Esophagus squamous epithelium (tissue), 5 donors: ENCODE measurements around the gene CFL1. TPM values are rescaled to one million over a fixed set of nuclear protein-coding genes. Genes with fewer than 3 reads are reported as not detected.

Source experiments
- DNase-seq: peaks from one replicate; lab custom pipeline; 2025; lab: John Stamatoyannopoulos, UW
- H3K27ac ChIP-seq, 4 donors: fragments of 200-600 bp; sonication (generic); one replicate each; pipeline ENCODE4 v1.5.1; 2016 to 2019; ENCODE audit warnings: mild to moderate bottlenecking in 1 of 4
- H3K27me3 ChIP-seq, 4 donors: fragments of 200-600 bp; sonication (generic); 1 replicate in 3 of 4; 2 replicates in 1 of 4; pipeline versions ENCODE4 v1.5.1 to v1.6.0; 2017 to 2021; ENCODE audit warnings: antibody characterized with exemption in 1 of 4
- H3K36me3 ChIP-seq, 3 donors: fragments of 200-600 bp; sonication (generic); one replicate each; pipeline ENCODE4 v1.5.1; 2016 to 2019
- H3K4me1 ChIP-seq, 3 donors: fragments of 200-600 bp; sonication (generic); one replicate each; pipeline ENCODE4 v1.5.1; 2017 to 2019
- H3K4me3 ChIP-seq, 4 donors: fragments of 200-600 bp; sonication (generic); 1 replicate in 3 of 4; 2 replicates in 1 of 4; pipeline ENCODE4 v1.5.1; 2016 to 2019; ENCODE audit warnings: mild to moderate bottlenecking in 2 of 4, moderate library complexity in 1 of 4
- H3K9me3 ChIP-seq, 3 donors: fragments of 200-600 bp; sonication (generic); one replicate each; pipeline ENCODE4 v1.5.1; 2016 to 2019
- CTCF ChIP-seq, 6 experiments: fragments of 450-650 bp in 4 of 6; fragments of 200-600 bp in 2 of 6; sonication (generic) in 2 of 6; IDR thresholded peaks; one replicate each; pipeline ENCODE4 v1.5.1; 2016 to 2019; ENCODE audit warnings: antibody characterized with exemption in 6 of 6, mild to moderate bottlenecking in 4 of 6, moderate library complexity in 4 of 6
- POLR2A ChIP-seq, 4 donors: fragments of 450-650 bp; IDR thresholded peaks; one replicate each; pipeline ENCODE4 v1.6.1; 2017; ENCODE audit warnings: antibody characterized with exemption in 4 of 4, mild to moderate bottlenecking in 4 of 4, moderate library complexity in 3 of 4
- WGBS, 2 donors: methylation state at CpG; one replicate each; pipeline ENCODE4 v1.1.5; 2018; 5-methylcytosine and 5-hydroxymethylcytosine counted together
- intact Hi-C: fragments of 100-400 bp; cut with DNase I; formaldehyde crosslinking; loops from one replicate; pipeline ENCODE4 v1.15.0; 2022
- total RNA-seq, 4 donors: library from RNA; depleted of rRNA; stranded (reverse); fragments of >200 nt; gene quantifications; one replicate each; pipeline ENCODE4 v1.1.0, GENCODE V29; 2016
- donor health status: DM: yes; HTN: yes; CAD: no.

Gene CFL1
- total RNA-seq, 4 donors from 2014 or later = 453 to 833 (median 750) TPM

DNA sequence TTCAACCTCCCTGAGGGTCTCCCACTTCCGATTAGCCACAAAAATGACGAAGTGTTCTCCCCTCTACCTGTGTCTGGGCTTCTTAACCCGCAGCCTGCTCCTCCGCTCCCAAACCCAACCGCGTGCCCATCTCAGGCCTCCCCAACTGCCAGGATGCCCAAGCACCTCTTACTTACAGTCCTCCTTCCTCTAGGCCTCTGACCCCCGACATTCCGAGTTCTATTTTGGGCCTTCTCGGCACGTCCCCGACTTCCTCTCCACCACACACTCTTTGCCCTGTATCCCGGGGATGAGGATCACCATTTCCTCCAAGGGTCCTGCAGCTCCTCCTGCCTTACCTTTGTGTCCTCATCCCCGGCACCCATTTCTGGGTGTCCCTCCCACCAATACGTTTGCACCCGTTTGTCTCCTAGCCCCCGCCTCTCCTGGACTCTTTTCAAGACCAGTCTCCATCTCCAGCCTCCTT lies 1.9 kb upstream of the CFL1 start:
- H3K4me3 ChIP-seq = peak overlapping the region; percentile 83 to 94 (median 86)
- peak overlapping the region; percentile 96 to 98 (median 97) for H3K27ac ChIP-seq
- H3K36me3 ChIP-seq = peaks cover 17 to 50% (median 38%) of the 10 kb centered on the region in 3 donors
- peaks cover 27 to 74% (median 34%) of the 10 kb centered on the region in 3 donors for H3K4me1 ChIP-seq
- 0 to 2% methylated on average over 16 of the region's 16 CpGs for WGBS, 2 donors
- TF ChIP-seq CTCF (IDR thresholded peaks at IDR 0.05) = no peak
- no peak for TF ChIP-seq POLR2A (IDR thresholded peaks at IDR 0.05)
- intact Hi-C loops = no loop called here
- no peaks in the 10 kb centered on the region for H3K27me3 ChIP-seq
- no peak for DNase-seq
- no peaks in the 10 kb centered on the region for H3K9me3 ChIP-seq

DNA sequence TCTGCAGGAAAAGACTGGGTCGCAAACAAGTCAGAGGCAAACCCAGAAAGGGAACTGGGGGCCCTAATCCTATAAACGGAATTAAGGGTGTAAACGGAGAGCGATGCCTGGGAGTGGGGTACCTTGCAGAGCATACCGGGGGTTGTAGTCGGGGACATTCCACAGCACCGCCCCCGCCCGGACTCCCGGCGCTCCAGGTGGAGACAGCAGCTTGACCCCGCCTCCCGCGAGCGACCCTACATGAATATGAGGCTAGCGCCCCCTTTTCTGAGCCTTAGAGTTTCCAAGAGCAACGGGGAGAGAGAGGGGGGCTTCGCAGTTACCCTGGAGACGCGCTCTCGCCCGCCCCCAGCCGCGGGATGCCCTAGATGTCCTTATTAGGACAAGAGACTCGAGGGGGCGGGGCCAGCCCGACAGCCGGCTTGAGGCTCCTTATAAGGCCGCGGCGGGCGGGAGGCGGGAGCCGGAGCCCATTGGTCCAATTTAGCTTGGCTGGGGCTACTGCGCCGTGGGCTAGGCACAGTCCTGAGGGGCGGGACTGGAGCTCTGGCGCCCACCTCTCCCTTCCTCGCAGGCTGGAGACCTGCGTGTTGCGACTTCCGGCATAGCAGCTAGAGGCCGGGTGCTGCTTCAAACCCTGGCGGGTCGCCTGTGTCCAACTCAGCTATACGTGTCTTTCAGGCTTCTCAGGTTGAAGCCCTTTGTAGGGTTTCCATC lies 1.3 kb upstream of the CFL1 start:
- H3K27ac ChIP-seq = peak overlapping the region; percentile 96 to 98 (median 97)
- H3K4me3 ChIP-seq = peak overlapping the region; percentile 83 to 94 (median 86)
- H3K4me1 ChIP-seq = peaks cover 27 to 80% (median 34%) of the 10 kb centered on the region in 3 donors
- peak; percentile 98 for DNase-seq
- H3K36me3 ChIP-seq = peaks cover 16 to 50% (median 38%) of the 10 kb centered on the region in 3 donors
- H3K27me3 ChIP-seq = no peaks in the 10 kb centered on the region
- intact Hi-C loops = no loop called here
- WGBS, 2 donors = 1% methylated on average over 14 to 30 of the region's 46 CpGs
- no peaks in the 10 kb centered on the region for H3K9me3 ChIP-seq
- peak in 1 of 6 experiments; percentile 25 for TF ChIP-seq CTCF (IDR thresholded peaks at IDR 0.05)
- TF ChIP-seq POLR2A (IDR thresholded peaks at IDR 0.05) = peak in 3 of 4 donors; percentile 87 to 96 (median 93)

DNA sequence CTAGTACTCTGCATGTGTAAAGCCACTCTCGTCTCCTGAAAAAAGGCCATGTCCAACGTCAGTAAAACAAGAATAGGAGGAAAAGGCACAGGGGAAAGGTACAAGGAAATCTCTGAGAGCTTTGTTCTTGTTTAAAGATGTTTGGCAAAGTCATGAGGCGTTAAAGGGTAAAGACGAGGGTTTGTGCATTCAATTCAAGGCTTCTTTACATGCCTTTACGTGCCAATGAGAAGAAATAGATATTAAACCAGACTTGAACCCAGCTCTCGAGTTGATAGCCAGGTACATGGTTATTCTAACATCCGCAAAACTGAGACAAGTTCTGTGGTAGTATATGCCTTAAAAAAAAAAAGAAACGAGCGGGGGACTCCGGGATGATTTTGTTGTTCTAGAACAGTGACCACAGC lies 704 bp upstream of the CFL1 start:
- 0% methylated on average over 10 of the region's 10 CpGs for WGBS, 2 donors
- DNase-seq = no peak
- no peaks in the 10 kb centered on the region for H3K27me3 ChIP-seq
- no peaks in the 10 kb centered on the region for H3K9me3 ChIP-seq
- H3K36me3 ChIP-seq = peaks cover 21 to 50% (median 38%) of the 10 kb centered on the region in 3 donors
- intact Hi-C loops = no loop called here
- H3K27ac ChIP-seq = peak overlapping the region; percentile 96 to 98 (median 97)
- H3K4me1 ChIP-seq = peaks cover 27 to 80% (median 34%) of the 10 kb centered on the region in 3 donors
- H3K4me3 ChIP-seq = peak overlapping the region; percentile 83 to 94 (median 86)
- TF ChIP-seq CTCF (IDR thresholded peaks at IDR 0.05) (no peak), POLR2A (IDR thresholded peaks at IDR 0.05) (no peak)

DNA sequence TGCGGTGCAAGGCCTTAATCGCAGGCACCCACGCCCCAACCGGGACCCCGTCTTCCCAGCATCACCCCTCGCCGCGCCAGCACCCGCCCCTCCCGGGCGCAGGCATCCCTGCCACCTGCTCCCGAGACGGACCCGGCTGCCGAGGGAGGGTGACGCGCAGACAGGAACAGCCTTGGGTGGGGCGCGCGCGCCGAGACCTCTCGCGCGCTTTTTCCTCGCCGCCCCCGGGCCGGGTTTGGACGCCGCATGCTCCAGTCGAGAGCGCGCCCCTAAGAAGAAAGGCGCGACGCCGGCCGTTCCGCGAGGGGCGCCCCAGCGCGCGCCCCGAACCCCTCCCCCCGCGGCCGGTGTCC lies 504 bp downstream of the CFL1 start:
- intact Hi-C loops = no loop called here
- H3K4me1 ChIP-seq = peaks cover 27 to 77% (median 33%) of the 10 kb centered on the region in 3 donors
- H3K27me3 ChIP-seq = no peaks in the 10 kb centered on the region
- no peak for DNase-seq
- peaks cover 31 to 50% (median 43%) of the 10 kb centered on the region in 3 donors for H3K36me3 ChIP-seq
- H3K4me3 ChIP-seq = peak overlapping the region; percentile 83 to 94 (median 86)
- H3K27ac ChIP-seq = peak overlapping the region; percentile 96 to 98 (median 97)
- no peaks in the 10 kb centered on the region for H3K9me3 ChIP-seq
- no peak for TF ChIP-seq CTCF (IDR thresholded peaks at IDR 0.05)
- no peak for TF ChIP-seq POLR2A (IDR thresholded peaks at IDR 0.05)
- 0% methylated on average over 2 of the region's 49 CpGs; no CpG with 5 or more reads in 1 of the 2 donors for WGBS, 2 donors
